K562 (cell line): ENCODE data around the gene SLC44A2. TPM values are rescaled to one million over a fixed set of nuclear protein-coding genes. Genes with fewer than 3 reads are reported as not detected.
A peak's percentile ranks its signal among the peaks of the same experiment; 100 is the strongest.

Experiments used
- ATAC-seq: fragments of 200-7000 bp; cut with Tn5 transposase; 3 replicates; pipeline ENCODE4 v1.9.1; 2020; ENCODE audit warnings: moderate library complexity
- BruUV-seq: library from RNA; stranded (reverse); fragments of 400-500 nt; replicated peaks from 2 replicates; lab custom pipeline; 2021; lab: Mats Ljungman, UMichigan
- CTCF ChIA-PET: fragments of 300-600 bp; formaldehyde crosslinking; extraction: SDS; loops from one replicate; lab custom pipeline; 2021; ENCODE audit warnings: low intra/inter-chr PET ratio; lab: Yijun Ruan, JAX
- POLR2A ChIA-PET: fragments of 300-600, 350-650 bp; sonication (Branson Sonifier 250); formaldehyde crosslinking; extraction: SDS; loops from one replicate; lab custom pipeline; 2021; ENCODE audit warnings: antibody characterized with exemption, inconsistent platforms; lab: Yijun Ruan, JAX
- DNase-seq, 4 experiments: peaks; one replicate each; pipeline versions ENCODE4 v3.0.0 to v3.0.0-alpha.2; 2011 to 2018; ENCODE audit warnings: low spot score in 3 of 4, mixed read lengths in 3 of 4; ENCODE audit errors: extremely low read depth in 1 of 4
- FAIRE-seq: peaks from 2 replicates; lab custom pipeline; 2011; peaks lifted over from hg19 to GRCh38; lab: Jason Lieb, UNC
- H2AFZ ChIP-seq: 2 replicates; pipeline ENCODE4 v1.6.0; 2011; ENCODE audit warnings: low read depth, low read length, control low read depth, inconsistent platforms
- H3K27ac ChIP-seq: fragments of 200-600 bp; 3 replicates; pipeline ENCODE4 v1.8.0; 2011; ENCODE audit warnings: low read depth, mild to moderate bottlenecking, control low read depth, inconsistent platforms, low read length, moderate library complexity, mixed read lengths; ENCODE audit errors: extremely low read depth
- H3K27me3 ChIP-seq, 2 experiments: fragments of 300-600 bp in 1 of 2; 2 replicates in 1 of 2; 3 replicates in 1 of 2; pipeline versions ENCODE4 v1.6.0 to v1.8.0; 2011; ENCODE audit warnings: inconsistent platforms in 2 of 2, low read length in 2 of 2, mild to moderate bottlenecking in 1 of 2, mixed read lengths in 1 of 2, moderate library complexity in 1 of 2; ENCODE audit not compliant: control insufficient read depth in 2 of 2, insufficient read depth in 2 of 2
- H3K36me3 ChIP-seq: fragments of 300-600 bp; 3 replicates; pipeline ENCODE4 v1.8.0; 2011; ENCODE audit warnings: mild to moderate bottlenecking, low read length, inconsistent platforms; ENCODE audit not compliant: control insufficient read depth, insufficient read depth
- H3K4me1 ChIP-seq, 2 experiments: fragments of 200-600 bp in 1 of 2; replicated peaks in 1 of 2; 2 replicates in 1 of 2; 3 replicates in 1 of 2; pipeline versions ENCODE4 v1.5.1 to v1.8.0; 2011; ENCODE audit warnings: inconsistent platforms in 2 of 2, low read length in 2 of 2, mild to moderate bottlenecking in 1 of 2, mixed read lengths in 1 of 2, moderate library complexity in 1 of 2; ENCODE audit not compliant: control insufficient read depth in 2 of 2, insufficient read depth in 2 of 2
- H3K4me2 ChIP-seq: 2 replicates; pipeline ENCODE4 v1.6.1; 2011; ENCODE audit warnings: low read length, control low read depth, inconsistent platforms, mixed read lengths; ENCODE audit not compliant: insufficient read depth
- H3K4me3 ChIP-seq: fragments of 200-600 bp; sonication (generic), shearing (Covaris generic); 2 replicates; pipeline ENCODE4 v1.5.1; 2016; ENCODE audit warnings: control low read depth, inconsistent platforms
- H3K79me2 ChIP-seq: fragments of 200-600 bp; 3 replicates; pipeline ENCODE4 v1.8.0; 2011; ENCODE audit warnings: low read length, inconsistent platforms; ENCODE audit not compliant: control insufficient read depth, insufficient read depth
- H3K9ac ChIP-seq, 2 experiments: 2 replicates each; pipeline versions ENCODE4 v1.6.0 to v1.6.1; 2011; ENCODE audit warnings: low read depth in 2 of 2, low read length in 2 of 2, control low read depth in 1 of 2, inconsistent platforms in 1 of 2, mild to moderate bottlenecking in 1 of 2, mixed read lengths in 1 of 2; ENCODE audit not compliant: insufficient read depth in 1 of 2
- H3K9me1 ChIP-seq: one replicate; pipeline ENCODE4 v1.6.0; 2011; ENCODE audit warnings: inconsistent platforms, mild to moderate bottlenecking, low read length, moderate library complexity; ENCODE audit not compliant: control insufficient read depth, insufficient read depth
- H3K9me3 ChIP-seq: replicated peaks from 2 replicates; pipeline ENCODE4 v1.5.1; 2011; ENCODE audit warnings: low read depth, low read length, inconsistent platforms; ENCODE audit not compliant: control insufficient read depth, insufficient read depth
- H4K20me1 ChIP-seq: replicated peaks from 2 replicates; pipeline ENCODE4 v1.6.1; 2011; ENCODE audit warnings: low read length, inconsistent platforms, mixed read lengths; ENCODE audit not compliant: control insufficient read depth, insufficient read depth
- BACH1 ChIP-seq: fragments of 200-800 bp; sonication (Bioruptor generic); IDR thresholded peaks from 2 replicates; pipeline ENCODE4 v1.6.1; 2016; ENCODE audit warnings: missing genetic modification characterization, missing compliant biosample characterization
- CBFA2T3 ChIP-seq: fragments of 450-650 bp; IDR thresholded peaks from 2 replicates; pipeline ENCODE4 v1.6.1; 2017
- CREB1 ChIP-seq, 2 experiments: sonication (generic) in 1 of 2; formaldehyde crosslinking in 1 of 2; IDR thresholded peaks; 2 replicates each; pipeline versions ENCODE4 v1.6.1 to v1.8.0; 2012 to 2022; ENCODE audit warnings: inconsistent platforms in 1 of 2, mild to moderate bottlenecking in 1 of 2, missing genetic modification reagents in 1 of 2, moderate library complexity in 1 of 2
- E2F3 ChIP-seq: fragments of 250-450 bp; sonication (Bioruptor Pico); IDR thresholded peaks from 2 replicates; pipeline ENCODE4 v1.4.0; 2020; ENCODE audit warnings: mild to moderate bottlenecking
- FOXJ3 ChIP-seq: sonication (generic); formaldehyde crosslinking; IDR thresholded peaks from 2 replicates; pipeline ENCODE4 v1.4.0; 2020; ENCODE audit warnings: mild to moderate bottlenecking, missing genetic modification reagents
- GTF2E2 ChIP-seq: fragments of 200-800 bp; sonication (Bioruptor generic); IDR thresholded peaks from 2 replicates; pipeline ENCODE4 v1.6.1; 2016; ENCODE audit warnings: missing genetic modification characterization, missing compliant biosample characterization
- HMG20B ChIP-seq: fragments of 250-450 bp; sonication (Bioruptor Pico); IDR thresholded peaks from 2 replicates; pipeline ENCODE4 v1.5.0; 2021; ENCODE audit warnings: mild to moderate bottlenecking
- MEIS2 ChIP-seq: fragments of 450-650 bp; IDR thresholded peaks from 2 replicates; pipeline ENCODE4 v1.6.1; 2014; ENCODE audit warnings: mild to moderate bottlenecking; ENCODE audit not compliant: partially characterized antibody
- PCBP1 ChIP-seq: fragments of 200-400 bp; formaldehyde crosslinking; IDR thresholded peaks from 2 replicates; pipeline ENCODE4 v1.6.1; 2018; ENCODE audit warnings: mild to moderate bottlenecking, low read depth, low read length; ENCODE audit not compliant: poor library complexity, severe bottlenecking
- PHTF2 ChIP-seq: fragments of 250-450 bp; sonication (Bioruptor Pico); IDR thresholded peaks from 2 replicates; pipeline ENCODE4 v1.5.0; 2021; ENCODE audit warnings: mild to moderate bottlenecking
- RBM34 ChIP-seq: fragments of 200-400 bp; formaldehyde crosslinking; IDR thresholded peaks from 2 replicates; pipeline ENCODE4 v1.6.1; 2018; ENCODE audit warnings: low read length, borderline replicate concordance; ENCODE audit not compliant: insufficient read depth
- SIN3B ChIP-seq: fragments of 450-650 bp; IDR thresholded peaks from 2 replicates; pipeline ENCODE4 v1.6.1; 2017; ENCODE audit warnings: low read depth, mild to moderate bottlenecking, moderate library complexity
- TCF3 ChIP-seq: sonication (generic); formaldehyde crosslinking; IDR thresholded peaks from 2 replicates; pipeline ENCODE4 v1.4.0; 2020; ENCODE audit warnings: mild to moderate bottlenecking, missing genetic modification reagents
- ZNF12 ChIP-seq: sonication (generic); formaldehyde crosslinking; IDR thresholded peaks from 2 replicates; pipeline ENCODE4 v1.4.0; 2020; ENCODE audit warnings: mild to moderate bottlenecking, missing genetic modification reagents
- ZNF197 ChIP-seq: fragments of 200-800 bp; sonication (Bioruptor generic); IDR thresholded peaks from 2 replicates; pipeline ENCODE4 v1.6.1; 2016; ENCODE audit warnings: low read depth, missing genetic modification characterization, missing compliant biosample characterization
- ZNF282 ChIP-seq: sonication (generic); formaldehyde crosslinking; IDR thresholded peaks from 2 replicates; pipeline ENCODE4 v1.8.1; 2023; ENCODE audit warnings: missing genetic modification reagents
- WGBS: fragments of 100-300 bp; shearing (Covaris generic); methylation state at CpG from one replicate; pipeline ENCODE4 v1.1.6; 2016; ENCODE audit warnings: low coverage, mixed read lengths; ENCODE audit not compliant: insufficient coverage; ENCODE audit errors: missing lambda C conversion rate; 5-methylcytosine and 5-hydroxymethylcytosine counted together
- in situ Hi-C: fragments of 300-500 bp; cut with MboI; formaldehyde crosslinking; loops from 4 replicates; pipeline ENCODE4 v1.15.0; 2018; ENCODE audit warnings: inconsistent platforms, mixed read lengths
- intact Hi-C: fragments of 100-400 bp; cut with micrococcal nuclease; formaldehyde crosslinking; loops from 2 replicates; pipeline ENCODE4 v1.14.2; 2022
- polyA plus RNA-seq, 8 experiments: library from polyadenylated mRNA; depleted of rRNA in 4 of 8; stranded (reverse) in 5 of 8; unstranded in 3 of 8; fragments of >200 nt; fragmentation: Nextera tagmentation in 2 of 8; fragmentation: Illumina TruSeq in 1 of 8; extraction: Ambion mirVana in 2 of 8; extraction: Trizol in 1 of 8; gene quantifications; 2 replicates each; pipeline versions ENCODE4 v1.2.1 to v1.2.3, GENCODE V29; 2011 to 2014; ENCODE audit warnings: inconsistent platforms in 1 of 8, missing spikeins in 1 of 8
- total RNA-seq, 7 experiments: library from RNA; depleted of rRNA in 6 of 7; stranded (reverse); fragments of >200 nt in 6 of 7; fragmentation: Illumina TruSeq in 2 of 7; extraction: Trizol in 2 of 7; gene quantifications; 2 replicates each; pipeline versions ENCODE4 v1.2.1 to v1.2.3, GENCODE V29; 2011 to 2021; ENCODE audit warnings: low replicate concordance in 1 of 7
- TF ChIP-seq, protein P1 (sequence below): fragments of 450-650 bp; IDR thresholded peaks from 2 replicates; pipeline ENCODE4 v1.6.1; 2016; ENCODE audit warnings: antibody characterized with exemption
- TF ChIP-seq, protein P2 (sequence below): fragments of 250-450 bp; sonication (Bioruptor Pico); IDR thresholded peaks from 2 replicates; pipeline ENCODE4 v1.4.0; 2020; ENCODE audit warnings: mild to moderate bottlenecking, moderate library complexity

The SLC44A2 gene
- total and polyA plus RNA-seq, 9 of the 15 experiments (the other 6 are each of a cell fraction or from before 2014, with no cell fraction given): 1.1 to 34.2 (median 8.1) TPM

DNA sequence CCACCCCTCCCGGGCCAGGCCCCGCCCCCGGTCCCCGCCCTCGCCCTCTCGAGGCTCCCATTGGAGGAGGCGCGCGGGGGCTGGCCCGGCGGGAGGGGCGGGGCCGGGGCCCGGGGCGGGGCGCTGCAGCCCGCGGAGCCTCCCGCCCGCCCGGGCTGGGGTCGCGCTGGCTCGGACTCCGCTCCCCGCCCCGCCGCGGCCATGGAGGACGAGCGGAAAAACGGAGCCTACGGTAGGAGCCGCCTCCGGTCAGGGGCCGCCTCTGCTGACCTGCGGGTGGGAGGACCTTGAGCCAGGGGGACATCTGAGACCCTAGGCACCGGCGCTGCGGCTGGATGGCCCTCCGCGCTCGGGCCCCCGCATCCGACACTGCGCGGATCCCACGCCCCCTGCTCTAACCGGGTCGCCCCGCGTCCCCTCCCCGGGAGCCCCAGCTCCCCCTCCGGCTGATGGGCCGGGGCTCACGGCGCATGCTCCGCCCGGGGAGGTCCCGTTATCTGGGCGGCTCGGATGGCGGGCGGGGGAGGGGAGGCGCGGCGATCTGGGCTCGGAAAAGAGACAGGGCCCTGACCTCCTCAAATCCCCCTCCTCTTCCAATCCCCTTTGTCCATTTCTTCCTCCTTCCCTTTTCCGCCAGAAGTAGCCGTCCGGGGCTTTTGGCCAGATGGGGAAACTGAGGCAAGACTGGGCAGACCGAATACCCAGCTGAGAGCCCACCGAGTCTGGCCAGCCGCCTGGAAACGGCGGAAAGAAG lies 22.8 kb upstream of the SLC44A2 start:
- H4K20me1 ChIP-seq: no peaks in the 10 kb centered on the region
- no TSS peak for BruUV-seq
- no peaks in the 10 kb centered on the region for H3K9me1 ChIP-seq
- peaks cover 27% of the 10 kb centered on the region for H3K79me2 ChIP-seq
- ChIA-PET CTCF (interaction anchor here (0.6 kb wide), 1 partner anchor 104 kb away, joined by 3 read pairs; no protein-coding TSS in a partner anchor), POLR2A (interaction anchor here (0.7 to 1.6 kb wide), 7 partner anchors 9 to 214 kb away, joined by 3 to 15 read pairs (median 6); no protein-coding TSS in a partner anchor)
- intact Hi-C loops (loop anchor here (2.0 kb wide), 1 partner anchor 14 kb away; no protein-coding TSS in a partner anchor), in situ Hi-C loops (no loop called here)
- H3K27ac ChIP-seq: peak overlapping the region; percentile 91
- no peaks in the 10 kb centered on the region for H3K9me3 ChIP-seq
- 0% methylated on average over 8 of the region's 76 CpGs for whole genome bisulfite sequencing
- peaks cover 4 to 9% of the 10 kb centered on the region in 2 experiments; a peak in 3 of 5 replicates for H3K27me3 ChIP-seq
- peak overlapping the region; percentile 98 for H3K4me3 ChIP-seq
- peak overlapping the region; percentile 96 for H2AFZ ChIP-seq
- peaks cover 24 to 29% of the 10 kb centered on the region in 2 experiments for H3K4me1 ChIP-seq
- H3K4me2 ChIP-seq: peak overlapping the region; percentile 96
- FAIRE-seq (no peak), ATAC-seq (peak; percentile 97), DNase-seq (peak; percentile 86 to 99 (median 98))
- H3K36me3 ChIP-seq: no peaks in the 10 kb centered on the region
- H3K9ac ChIP-seq: peak overlapping the region; percentile 90 to 95
- TF ChIP-seq TCF3 (CRISPR knock-in tag) (peak; percentile 36; the same call in 1 of the 2 replicates), ZNF12 (no peak), FOXJ3 (CRISPR knock-in tag) (no peak), HMG20B (CRISPR knock-in tag) (no peak), RBM34 (no peak), PCBP1 (peak; percentile 62), BACH1 (tag) (no peak), PHTF2 (CRISPR knock-in tag) (no peak), GTF2E2 (no peak), SIN3B (peak; percentile 53), ZNF197 (no peak), CBFA2T3 (0 out of 2 replicates have a peak, but pooled peaks have one; percentile 27), ZNF282 (CRISPR knock-in tag) (no peak), MEIS2 (peak; percentile 44), E2F3 (CRISPR knock-in tag) (peak; percentile 47; the same call in 1 of the 2 replicates), CREB1 (IDR thresholded peaks at IDR 0.05) (no peak), CREB1 (CRISPR knock-in tag; IDR thresholded peaks at IDR 0.05) (0 out of 2 replicates have a peak, but pooled peaks have one; percentile 9)
- TF ChIP-seq, protein P1, sequence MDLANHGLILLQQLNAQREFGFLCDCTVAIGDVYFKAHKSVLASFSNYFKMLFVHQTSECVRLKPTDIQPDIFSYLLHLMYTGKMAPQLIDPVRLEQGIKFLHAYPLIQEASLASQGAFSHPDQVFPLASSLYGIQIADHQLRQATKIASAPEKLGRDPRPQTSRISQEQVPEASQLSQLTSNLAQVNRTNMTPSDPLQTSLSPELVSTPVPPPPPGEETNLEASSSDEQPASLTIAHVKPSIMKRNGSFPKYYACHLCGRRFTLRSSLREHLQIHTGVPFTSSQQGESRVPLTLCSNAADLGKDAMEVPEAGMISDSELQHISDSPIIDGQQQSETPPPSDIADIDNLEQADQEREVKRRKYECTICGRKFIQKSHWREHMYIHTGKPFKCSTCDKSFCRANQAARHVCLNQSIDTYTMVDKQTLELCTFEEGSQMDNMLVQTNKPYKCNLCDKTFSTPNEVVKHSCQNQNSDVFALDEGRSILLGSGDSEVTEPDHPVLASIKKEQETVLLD: peak; percentile 74
- TF ChIP-seq, protein P2, sequence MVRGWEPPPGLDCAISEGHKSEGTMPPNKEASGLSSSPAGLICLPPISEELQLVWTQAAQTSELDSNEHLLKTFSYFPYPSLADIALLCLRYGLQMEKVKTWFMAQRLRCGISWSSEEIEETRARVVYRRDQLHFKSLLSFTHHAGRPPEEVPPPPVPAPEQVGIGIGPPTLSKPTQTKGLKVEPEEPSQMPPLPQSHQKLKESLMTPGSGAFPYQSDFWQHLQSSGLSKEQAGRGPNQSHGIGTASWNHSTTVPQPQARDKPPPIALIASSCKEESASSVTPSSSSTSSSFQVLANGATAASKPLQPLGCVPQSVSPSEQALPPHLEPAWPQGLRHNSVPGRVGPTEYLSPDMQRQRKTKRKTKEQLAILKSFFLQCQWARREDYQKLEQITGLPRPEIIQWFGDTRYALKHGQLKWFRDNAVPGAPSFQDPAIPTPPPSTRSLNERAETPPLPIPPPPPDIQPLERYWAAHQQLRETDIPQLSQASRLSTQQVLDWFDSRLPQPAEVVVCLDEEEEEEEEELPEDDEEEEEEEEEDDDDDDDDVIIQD (CRISPR knock-in tag): no peak
